Adrenal gland (tissue), 5 donors: ENCODE measurements around the gene SLC35B1.

Experiments used
- CTCF ChIP-seq, 6 experiments: fragments of 450-650 bp in 4 of 6; fragments of 200-600 bp in 2 of 6; sonication (generic) in 1 of 6; IDR thresholded peaks; 1 replicate in 5 of 6; 2 replicates in 1 of 6; pipeline versions ENCODE4 v1.5.1 to v1.8.0; 2016 to 2021; ENCODE audit warnings: antibody characterized with exemption in 6 of 6, mild to moderate bottlenecking in 2 of 6, moderate library complexity in 1 of 6
- POLR2A ChIP-seq, 2 donors: fragments of 450-650 bp; IDR thresholded peaks; one replicate each; pipeline ENCODE4 v1.6.1; 2017; ENCODE audit warnings: antibody characterized with exemption in 2 of 2, mild to moderate bottlenecking in 2 of 2, moderate library complexity in 1 of 2
- donor health status: DM: no; HTN: no; CAD: no.

- TF ChIP-seq CTCF (IDR thresholded peaks at IDR 0.05) (no peak), POLR2A (IDR thresholded peaks at IDR 0.05) (no peak)
Measured at GRCh38 chr17:49667854-49668253, 39.9 kb downstream of the SLC35B1 start.
